H1 (cell line): ENCODE results near the gene EEF2. TPM values are rescaled to one million over a fixed set of nuclear protein-coding genes. Genes with fewer than 3 reads are reported as not detected.
A peak's percentile ranks its signal among the peaks of the same experiment; 100 is the strongest.

ENCODE experiments used
- CTCF ChIA-PET: fragments of 300-600 bp; sonication (Branson Sonifier 250); formaldehyde crosslinking; loops from one replicate; lab custom pipeline; 2021; ENCODE audit not compliant: partially characterized antibody; lab: Charles Lee
- POLR2A ChIA-PET: fragments of 300-600 bp; sonication (Branson Sonifier 250); formaldehyde crosslinking; loops from one replicate; lab custom pipeline; 2021; ENCODE audit warnings: inconsistent platforms; ENCODE audit not compliant: partially characterized antibody; lab: Charles Lee
- DNase-seq, 2 experiments: peaks; one replicate each; pipeline versions ENCODE4 v3.0.0 to v3.0.0-alpha.2; 2010 to 2022; ENCODE audit warnings: low spot score in 2 of 2, low read depth in 1 of 2, mixed read lengths in 1 of 2
- FAIRE-seq: peaks from 2 replicates; lab custom pipeline; 2011; peaks lifted over from hg19 to GRCh38; lab: Jason Lieb, UNC
- H2AFZ ChIP-seq: 2 replicates; pipeline ENCODE4 v1.8.1; 2012; ENCODE audit warnings: low read length, inconsistent platforms
- H2AK5ac ChIP-seq: 2 replicates; pipeline ENCODE4 v1.6.1; 2013; ENCODE audit warnings: low read depth, low read length
- H2BK120ac ChIP-seq: replicated peaks from 2 replicates; pipeline ENCODE3; 2013; ENCODE audit warnings: low read depth, low read length, inconsistent platforms
- H2BK12ac ChIP-seq: 2 replicates; pipeline ENCODE4 v1.6.1; 2013; ENCODE audit warnings: low read depth, low read length
- H2BK15ac ChIP-seq: 2 replicates; pipeline ENCODE4 v1.6.1; 2013; ENCODE audit warnings: low read length
- H2BK20ac ChIP-seq: 2 replicates; pipeline ENCODE4 v1.6.1; 2013; ENCODE audit warnings: low read length
- H2BK5ac ChIP-seq: 2 replicates; pipeline ENCODE4 v1.6.1; 2013; ENCODE audit warnings: low read depth, low read length
- H3K14ac ChIP-seq: 2 replicates; pipeline ENCODE4 v1.6.1; 2013; ENCODE audit warnings: inconsistent platforms; ENCODE audit not compliant: insufficient read length
- H3K18ac ChIP-seq: 2 replicates; pipeline ENCODE4 v1.6.1; 2013; ENCODE audit warnings: low read length; ENCODE audit errors: extremely low read depth
- H3K23ac ChIP-seq: 2 replicates; pipeline ENCODE4 v1.6.1; 2013; ENCODE audit warnings: inconsistent platforms; ENCODE audit not compliant: insufficient read length
- H3K23me2 ChIP-seq: 2 replicates; pipeline ENCODE4 v1.6.1; 2013; ENCODE audit warnings: low read depth, low read length
- H3K27ac ChIP-seq: 2 replicates; pipeline ENCODE4 v1.6.1; 2011; ENCODE audit warnings: low read depth, low read length, inconsistent platforms
- H3K27me3 ChIP-seq, 4 experiments: replicated peaks in 1 of 4; 1 replicate in 1 of 4; 2 replicates in 3 of 4; pipeline versions ENCODE4 v1.6.1 to v1.8.1; 2011 to 2013; ENCODE audit warnings: low read length in 3 of 4, mild to moderate bottlenecking in 3 of 4, inconsistent platforms in 2 of 4, mixed read lengths in 2 of 4, moderate library complexity in 1 of 4; ENCODE audit not compliant: control insufficient read depth in 3 of 4, insufficient read depth in 3 of 4; ENCODE audit errors: extremely low read depth in 1 of 4
- H3K36me3 ChIP-seq, 4 experiments: 2 replicates each; pipeline versions ENCODE4 v1.6.1 to v1.8.1; 2011 to 2013; ENCODE audit warnings: mild to moderate bottlenecking in 4 of 4, low read length in 3 of 4, moderate library complexity in 2 of 4, control low read depth in 1 of 4, inconsistent platforms in 1 of 4; ENCODE audit not compliant: insufficient read depth in 4 of 4, control insufficient read depth in 2 of 4
- H3K4ac ChIP-seq: replicated peaks from 2 replicates; pipeline ENCODE3; 2013; ENCODE audit warnings: low read length, low read depth, mixed read lengths, inconsistent platforms; ENCODE audit not compliant: insufficient read length
- H3K4me1 ChIP-seq, 4 experiments: replicated peaks in 1 of 4; 1 replicate in 1 of 4; 2 replicates in 3 of 4; pipeline versions ENCODE4 v1.6.1 to v1.8.1; 2011 to 2013; ENCODE audit warnings: low read length in 3 of 4, inconsistent platforms in 2 of 4, mixed read lengths in 1 of 4; ENCODE audit not compliant: insufficient read depth in 4 of 4, control insufficient read depth in 3 of 4
- H3K4me2 ChIP-seq, 2 experiments: 2 replicates each; pipeline versions ENCODE4 v1.6.1 to v1.8.1; 2011 to 2013; ENCODE audit warnings: low read depth in 2 of 2, low read length in 2 of 2, control low read depth in 1 of 2, inconsistent platforms in 1 of 2, mild to moderate bottlenecking in 1 of 2; ENCODE audit not compliant: insufficient read depth in 1 of 2
- H3K4me3 ChIP-seq, 4 experiments: fragments of 200-600, 300-600 bp in 1 of 4; sonication (generic), shearing (Covaris generic), sonication (Bioruptor Twin) in 1 of 4; 2 replicates each; pipeline versions ENCODE4 v1.5.1 to v1.8.1; 2011 to 2016; ENCODE audit warnings: low read length in 4 of 4, low read depth in 3 of 4, control low read depth in 2 of 4, inconsistent platforms in 2 of 4, mild to moderate bottlenecking in 2 of 4, mixed read lengths in 1 of 4, moderate library complexity in 1 of 4; ENCODE audit not compliant: insufficient read depth in 2 of 4; ENCODE audit errors: extremely low read depth in 1 of 4
- H3K56ac ChIP-seq: replicated peaks from 2 replicates; pipeline ENCODE3; 2013; ENCODE audit warnings: low read depth, mild to moderate bottlenecking, mixed read lengths, low read length, inconsistent platforms; ENCODE audit not compliant: insufficient read length
- H3K79me1 ChIP-seq: 2 replicates; pipeline ENCODE4 v1.6.1; 2013; ENCODE audit warnings: low read depth, low read length, control low read depth
- H3K79me2 ChIP-seq, 2 experiments: 2 replicates each; pipeline versions ENCODE4 v1.6.1 to v1.8.1; 2012 to 2013; ENCODE audit warnings: low read length in 2 of 2, mild to moderate bottlenecking in 2 of 2, inconsistent platforms in 1 of 2; ENCODE audit not compliant: insufficient read depth in 2 of 2, control insufficient read depth in 1 of 2
- H3K9ac ChIP-seq, 4 experiments: replicated peaks in 1 of 4; 1 replicate in 1 of 4; 2 replicates in 3 of 4; pipeline versions ENCODE4 v1.6.1 to v1.8.1; 2011 to 2013; ENCODE audit warnings: low read depth in 3 of 4, low read length in 3 of 4, control low read depth in 2 of 4, mild to moderate bottlenecking in 2 of 4, moderate library complexity in 2 of 4, inconsistent platforms in 1 of 4; ENCODE audit errors: extremely low read depth in 1 of 4
- H3K9me3 ChIP-seq, 2 experiments: 2 replicates each; pipeline versions ENCODE4 v1.6.1 to v1.8.1; 2012 to 2013; ENCODE audit warnings: mild to moderate bottlenecking in 2 of 2, moderate library complexity in 2 of 2, control low read depth in 1 of 2, inconsistent platforms in 1 of 2, low read depth in 1 of 2, low read length in 1 of 2, mixed read lengths in 1 of 2; ENCODE audit not compliant: insufficient read depth in 2 of 2
- H4K20me1 ChIP-seq, 2 experiments: replicated peaks in 1 of 2; 2 replicates each; pipeline versions ENCODE3 to v1.8.1; 2011 to 2013; ENCODE audit warnings: inconsistent platforms in 2 of 2, low read length in 2 of 2, mild to moderate bottlenecking in 1 of 2; ENCODE audit not compliant: insufficient read depth in 2 of 2, control insufficient read depth in 1 of 2
- H4K5ac ChIP-seq: 2 replicates; pipeline ENCODE4 v1.6.1; 2013; ENCODE audit warnings: low read length, low read depth, mixed read lengths, inconsistent platforms; ENCODE audit not compliant: insufficient read length
- H4K8ac ChIP-seq: 2 replicates; pipeline ENCODE4 v1.8.0; 2013; ENCODE audit warnings: mild to moderate bottlenecking, moderate library complexity, low read length, inconsistent platforms; ENCODE audit not compliant: insufficient read depth; ENCODE audit errors: extremely low read depth
- H4K91ac ChIP-seq: replicated peaks from 2 replicates; pipeline ENCODE3; 2013; ENCODE audit warnings: low read length, mixed read lengths, inconsistent platforms; ENCODE audit not compliant: insufficient read length
- POLR2AphosphoS5 ChIP-seq: IDR thresholded peaks from 2 replicates; pipeline ENCODE4 v1.6.1; 2011; ENCODE audit warnings: low read depth, low read length
- RNF2 ChIP-seq: fragments of 200-900, 300-1000 bp; sonication (generic); IDR thresholded peaks from 2 replicates; pipeline ENCODE4 v1.7.1; 2016; ENCODE audit warnings: borderline replicate concordance, low read depth, mild to moderate bottlenecking, antibody characterized with exemption, low read length; ENCODE audit not compliant: poor library complexity, severe bottlenecking; ENCODE audit errors: missing control alignments
- SUZ12 ChIP-seq: fragments of 200-600 bp; sonication (generic); IDR thresholded peaks from 2 replicates; pipeline ENCODE4 v1.6.1; 2012; ENCODE audit warnings: mild to moderate bottlenecking, inconsistent platforms, low read length, moderate library complexity, mixed read lengths
- WGBS, 2 experiments: shearing (Covaris generic) in 1 of 2; methylation state at CpG; one replicate each; pipeline versions ENCODE4 v1.1.6 to v1.1.7; 2013 to 2015; ENCODE audit warnings: low lambda C conversion rate in 2 of 2, mixed read lengths in 2 of 2, inconsistent platforms in 1 of 2, low coverage in 1 of 2, missing lambda C conversion rate in 1 of 2; ENCODE audit not compliant: insufficient replicate concordance in 2 of 2, insufficient coverage in 1 of 2, insufficient read length in 1 of 2; ENCODE audit errors: extremely low coverage in 1 of 2, missing lambda C conversion rate in 1 of 2; 5-methylcytosine and 5-hydroxymethylcytosine counted together
- polyA plus RNA-seq, 7 experiments: library from polyadenylated mRNA; depleted of rRNA in 3 of 7; stranded (reverse) in 5 of 7; unstranded in 2 of 7; fragments of >200 nt in 5 of 7; fragments of 200-250 nt in 2 of 7; gene quantifications; 1 replicate in 5 of 7; 2 replicates in 1 of 7; 4 replicates in 1 of 7; pipeline versions ENCODE4 v1.2.1 to v1.2.3, GENCODE V29; 2011 to 2013; ENCODE audit warnings: missing spikeins in 2 of 7, mixed read lengths in 2 of 7
- total RNA-seq: library from RNA; stranded (reverse); fragmentation: NEBNext Ultra II Directional; extraction: Animal tissue kit (Norgen Biotek cat#: 25700); gene quantifications from 2 replicates; pipeline ENCODE4 v1.2.1, GENCODE V29; 2021

EEF2 gene
- total and polyA plus RNA-seq, 2 of the 8 experiments (the other 6 are each of a cell fraction or from before 2014, with no cell fraction given): 1,554 to 3,380 TPM

GRCh38 chr19:3963458-3964255 lies 21.6 kb downstream of the EEF2 start:
- no peak overlapping the region for H2AFZ ChIP-seq
- no peak overlapping the region for H3K4me3 ChIP-seq
- ChIA-PET POLR2A (interaction anchor here (1.2 to 24.8 kb wide), 4 partner anchors 9 to 31 kb away, joined by 4 to 870 read pairs (median 6); partner anchors contain the start of genes EEF2 and NMRK2), CTCF (interaction anchor here (1.1 kb wide), 1 partner anchor 12 kb away, joined by 3 read pairs; no protein-coding TSS in a partner anchor)
- no peak overlapping the region for H2BK15ac ChIP-seq
- no peak overlapping the region for H3K56ac ChIP-seq
- no peaks in the 10 kb centered on the region for H3K27me3 ChIP-seq
- H2BK5ac ChIP-seq: no peak overlapping the region
- H3K4me1 ChIP-seq: peaks cover 0 to 5% (median 0%) of the 10 kb centered on the region in 4 experiments; a peak in 1 of 7 replicates
- H3K9ac ChIP-seq: no peak overlapping the region
- no peak overlapping the region; the same call in 1 of the 2 replicates for H4K8ac ChIP-seq
- TF ChIP-seq RNF2: no peak
- TF ChIP-seq POLR2AphosphoS5: peak; percentile 15; the same call in 1 of the 2 replicates
- TF ChIP-seq SUZ12: no peak
- WGBS, 2 experiments: 96% methylated on average over 35 of the region's 35 CpGs; no CpG with 5 or more reads in 1 of the 2 experiments
- peaks cover 22 to 69% (median 49%) of the 10 kb centered on the region in 4 experiments for H3K36me3 ChIP-seq
- H3K4me2 ChIP-seq: no peak overlapping the region
- H3K27ac ChIP-seq: no peak overlapping the region
- H3K18ac ChIP-seq: no peak overlapping the region
- no peak overlapping the region for H2AK5ac ChIP-seq
- no peak overlapping the region for H3K23ac ChIP-seq
- FAIRE-seq (no peak), DNase-seq (no peak)
- H3K79me2 ChIP-seq: peaks cover 3 to 30% of the 10 kb centered on the region in 2 experiments; a peak in 2 of 4 replicates
- H4K5ac ChIP-seq: no peak overlapping the region
- H3K14ac ChIP-seq: no peak overlapping the region
- H2BK20ac ChIP-seq: no peak overlapping the region
- no peaks in the 10 kb centered on the region for H3K9me3 ChIP-seq
- no peak overlapping the region for H4K91ac ChIP-seq
- no peak overlapping the region for H2BK12ac ChIP-seq
- H4K20me1 ChIP-seq: peaks cover 13 to 19% of the 10 kb centered on the region in 2 experiments
- H3K79me1 ChIP-seq: peaks cover 8% of the 10 kb centered on the region
- no peak overlapping the region for H3K4ac ChIP-seq
- no peaks in the 10 kb centered on the region for H3K23me2 ChIP-seq
- H2BK120ac ChIP-seq: no peak overlapping the region
